HG02852 (cell line): ENCODE measurements around the gene TBCCD1.

Experiments used
- ATAC-seq: cut with Tn5 transposase; IDR thresholded peaks from one replicate; pipeline ENCODE4 v1.9.1; 2021; ENCODE audit warnings: mild to moderate bottlenecking, moderate library complexity; ENCODE audit not compliant: unreplicated experiment

Gene TBCCD1

GRCh38 chr3:186497608-186498007, 69.5 kb downstream of the TBCCD1 start:
- no peak for ATAC-seq

GRCh38 chr3:186496635-186497034, 70.5 kb downstream of the TBCCD1 start:
- no peak for ATAC-seq
